H1 (cell line): ENCODE results near the gene WDR37. TPM values are rescaled to one million over a fixed set of nuclear protein-coding genes. Genes with fewer than 3 reads are reported as not detected.

ENCODE experiments used
- ATF2 ChIP-seq: IDR thresholded peaks from 2 replicates; pipeline ENCODE4 v1.6.1; 2012; ENCODE audit warnings: low read length, inconsistent platforms
- CEBPB ChIP-seq: IDR thresholded peaks from 2 replicates; pipeline ENCODE4 v1.6.1; 2012; ENCODE audit warnings: low read depth, low read length
- CHD7 ChIP-seq: fragments of 300-600 bp; sonication (generic); IDR thresholded peaks from 2 replicates; pipeline ENCODE4 v1.7.1; 2012; ENCODE audit warnings: low read length, moderate library complexity, mild to moderate bottlenecking, inconsistent platforms; ENCODE audit not compliant: insufficient replicate concordance
- CTBP2 ChIP-seq: IDR thresholded peaks from 2 replicates; pipeline ENCODE4 v1.7.0; 2011; ENCODE audit warnings: borderline replicate concordance, mild to moderate bottlenecking, moderate library complexity, mixed read lengths, low read length; ENCODE audit not compliant: insufficient read depth, insufficient read length
- EGR1 ChIP-seq: IDR thresholded peaks from 2 replicates; pipeline ENCODE4 v1.6.1; 2011; ENCODE audit warnings: low read depth, low read length, borderline replicate concordance
- MAFK ChIP-seq: IDR thresholded peaks from 2 replicates; pipeline ENCODE4 v1.6.1; 2012; ENCODE audit warnings: low read depth, mild to moderate bottlenecking, improper control_type of control experiment, low read length
- RXRA ChIP-seq: IDR thresholded peaks from 2 replicates; pipeline ENCODE4 v1.6.1; 2011; ENCODE audit warnings: low read depth, mild to moderate bottlenecking, low read length, moderate library complexity; ENCODE audit not compliant: insufficient read depth
- SRF ChIP-seq: IDR thresholded peaks from 2 replicates; pipeline ENCODE4 v1.6.1; 2011; ENCODE audit warnings: mild to moderate bottlenecking, low read depth, low read length, moderate library complexity
- SUZ12 ChIP-seq: fragments of 200-600 bp; sonication (generic); IDR thresholded peaks from 2 replicates; pipeline ENCODE4 v1.6.1; 2012; ENCODE audit warnings: mild to moderate bottlenecking, inconsistent platforms, low read length, moderate library complexity, mixed read lengths
- TBP ChIP-seq: IDR thresholded peaks from 2 replicates; pipeline ENCODE4 v1.6.1; 2011; ENCODE audit warnings: low read depth, low read length, improper control_type of control experiment
- polyA plus RNA-seq, 7 experiments: library from polyadenylated mRNA; depleted of rRNA in 3 of 7; stranded (reverse) in 5 of 7; unstranded in 2 of 7; fragments of >200 nt in 5 of 7; fragments of 200-250 nt in 2 of 7; gene quantifications; 1 replicate in 5 of 7; 2 replicates in 1 of 7; 4 replicates in 1 of 7; pipeline versions ENCODE4 v1.2.1 to v1.2.3, GENCODE V29; 2011 to 2013; ENCODE audit warnings: missing spikeins in 2 of 7, mixed read lengths in 2 of 7
- total RNA-seq: library from RNA; stranded (reverse); fragmentation: NEBNext Ultra II Directional; extraction: Animal tissue kit (Norgen Biotek cat#: 25700); gene quantifications from 2 replicates; pipeline ENCODE4 v1.2.1, GENCODE V29; 2021

The WDR37 gene
- total and polyA plus RNA-seq, 2 of the 8 experiments (the other 6 are each of a cell fraction or from before 2014, with no cell fraction given): 9.6 to 12.0 TPM

GRCh38 chr10:1115607-1115955, 59.4 kb downstream of the WDR37 start (continued):
- TF ChIP-seq CHD7 (no peak), MAFK (no peak), RXRA (no peak), CEBPB (no peak), TBP (no peak), SUZ12 (no peak), SRF (no peak), EGR1 (no peak), ATF2 (no peak), CTBP2 (no peak)
